ENCODE results near the gene ERC2.

DNA sequence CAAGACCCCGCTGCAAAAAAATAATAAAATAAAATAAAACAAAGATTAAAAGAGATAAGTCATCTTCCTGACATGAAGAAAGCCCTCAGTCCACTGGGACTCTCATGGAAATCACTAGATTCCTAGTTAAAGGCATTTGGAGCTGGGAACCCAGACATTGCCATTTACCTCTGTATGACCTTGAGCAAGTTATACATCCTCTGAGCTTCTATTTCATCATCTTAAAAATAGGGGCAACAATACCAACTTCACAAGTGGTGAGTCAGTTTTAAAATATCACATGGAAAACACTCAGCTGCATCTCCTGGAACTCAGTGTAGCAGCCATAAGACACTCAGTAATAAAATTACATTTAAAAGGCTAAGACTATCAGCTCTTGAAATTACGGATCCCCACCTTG, 334.8 kb downstream of the ERC2 start:
- no peak for TF ChIP-seq YY1 (IDR thresholded peaks at IDR 0.05; ENCODE audit: low read depth)
- TF ChIP-seq, protein P1, sequence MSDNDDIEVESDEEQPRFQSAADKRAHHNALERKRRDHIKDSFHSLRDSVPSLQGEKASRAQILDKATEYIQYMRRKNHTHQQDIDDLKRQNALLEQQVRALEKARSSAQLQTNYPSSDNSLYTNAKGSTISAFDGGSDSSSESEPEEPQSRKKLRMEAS (IDR thresholded peaks at IDR 0.05), result no peak
- TF ChIP-seq CEBPB (IDR thresholded peaks at IDR 0.05), result no peak
- no peak for TF ChIP-seq NFIC (IDR thresholded peaks at IDR 0.05)
- no peak for TF ChIP-seq EP300 (IDR thresholded peaks at IDR 0.05; ENCODE audit: borderline replicate concordance)
- TF ChIP-seq CREB1 (IDR thresholded peaks at IDR 0.05; ENCODE audit: low read depth), result no peak
- no peak for TF ChIP-seq FOXM1 (IDR thresholded peaks at IDR 0.05; ENCODE audit: borderline replicate concordance, low read depth)

All from Ishikawa (cell line).